Activated CD4-positive, CD25-positive, alpha-beta regulatory T cell (primary cell): ENCODE data around the gene ECI1.
A peak's percentile ranks its signal among the peaks of the same experiment; 100 is the strongest.

Source experiments
- DNase-seq, 4 experiments: peaks; one replicate each; lab custom pipeline; 2025; lab: John Stamatoyannopoulos, UW

ECI1 gene, protein sequence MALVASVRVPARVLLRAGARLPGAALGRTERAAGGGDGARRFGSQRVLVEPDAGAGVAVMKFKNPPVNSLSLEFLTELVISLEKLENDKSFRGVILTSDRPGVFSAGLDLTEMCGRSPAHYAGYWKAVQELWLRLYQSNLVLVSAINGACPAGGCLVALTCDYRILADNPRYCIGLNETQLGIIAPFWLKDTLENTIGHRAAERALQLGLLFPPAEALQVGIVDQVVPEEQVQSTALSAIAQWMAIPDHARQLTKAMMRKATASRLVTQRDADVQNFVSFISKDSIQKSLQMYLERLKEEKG

DNA sequence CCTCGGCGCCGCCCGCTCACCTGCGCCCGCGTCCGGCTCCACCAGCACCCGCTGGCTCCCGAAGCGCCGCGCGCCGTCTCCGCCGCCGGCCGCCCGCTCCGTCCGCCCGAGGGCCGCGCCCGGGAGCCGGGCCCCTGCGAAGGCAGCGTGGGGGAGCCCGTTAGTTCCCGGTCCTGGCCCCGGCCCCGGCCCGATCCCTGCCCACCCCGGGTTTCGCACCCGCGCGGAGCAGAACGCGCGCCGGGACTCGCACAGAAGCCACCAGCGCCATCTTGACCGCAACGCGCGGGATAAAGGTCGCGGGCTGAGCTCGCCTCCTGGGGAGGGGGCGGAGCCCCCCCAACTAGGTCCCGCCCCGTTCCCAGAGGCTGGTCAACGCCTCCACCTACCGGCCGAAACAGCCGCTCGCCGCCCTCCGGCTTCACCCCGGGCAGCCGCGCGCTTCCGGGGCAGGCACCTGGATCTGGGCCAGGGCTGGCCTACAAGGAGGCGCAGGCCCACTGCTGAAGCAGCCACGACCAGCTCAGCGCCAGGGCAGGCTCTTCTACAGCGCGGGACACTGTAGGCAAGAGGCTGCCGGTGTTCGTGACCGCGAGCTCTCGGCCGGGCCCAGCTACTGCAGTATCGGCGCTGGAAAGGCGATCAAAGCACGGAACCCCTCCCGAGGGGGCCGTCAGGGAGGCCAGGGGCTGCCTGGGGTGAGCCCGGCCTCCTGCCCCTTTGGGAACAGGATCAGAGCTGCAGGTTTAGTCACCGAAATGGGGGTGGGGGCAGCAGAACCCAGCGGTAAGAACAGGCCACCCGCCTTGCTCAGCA lies at the start of gene ECI1:
TSS of gene ECI1 (minus strand) at position 292 of the 816 bp plus-strand sequence. CDS start at position 271, 21 bp downstream.
- peak; percentile 52 to 61 (median 58) for DNase-seq

DNA sequence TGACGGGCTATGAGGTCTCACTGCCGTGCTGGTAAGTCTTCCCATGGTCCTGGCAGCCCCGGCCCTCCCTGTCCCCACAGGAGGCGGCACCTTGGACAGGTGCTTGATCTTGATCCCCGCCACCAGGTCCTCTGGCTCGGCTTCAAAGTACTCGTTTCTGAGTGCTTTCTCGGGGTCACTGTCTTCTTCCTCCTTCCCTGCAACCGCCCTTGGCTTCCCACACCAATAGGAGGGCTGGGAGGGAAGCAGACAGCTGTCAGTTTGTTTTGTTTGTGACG lies 48.5 kb upstream of the ECI1 start:
- no peak for DNase-seq

DNA sequence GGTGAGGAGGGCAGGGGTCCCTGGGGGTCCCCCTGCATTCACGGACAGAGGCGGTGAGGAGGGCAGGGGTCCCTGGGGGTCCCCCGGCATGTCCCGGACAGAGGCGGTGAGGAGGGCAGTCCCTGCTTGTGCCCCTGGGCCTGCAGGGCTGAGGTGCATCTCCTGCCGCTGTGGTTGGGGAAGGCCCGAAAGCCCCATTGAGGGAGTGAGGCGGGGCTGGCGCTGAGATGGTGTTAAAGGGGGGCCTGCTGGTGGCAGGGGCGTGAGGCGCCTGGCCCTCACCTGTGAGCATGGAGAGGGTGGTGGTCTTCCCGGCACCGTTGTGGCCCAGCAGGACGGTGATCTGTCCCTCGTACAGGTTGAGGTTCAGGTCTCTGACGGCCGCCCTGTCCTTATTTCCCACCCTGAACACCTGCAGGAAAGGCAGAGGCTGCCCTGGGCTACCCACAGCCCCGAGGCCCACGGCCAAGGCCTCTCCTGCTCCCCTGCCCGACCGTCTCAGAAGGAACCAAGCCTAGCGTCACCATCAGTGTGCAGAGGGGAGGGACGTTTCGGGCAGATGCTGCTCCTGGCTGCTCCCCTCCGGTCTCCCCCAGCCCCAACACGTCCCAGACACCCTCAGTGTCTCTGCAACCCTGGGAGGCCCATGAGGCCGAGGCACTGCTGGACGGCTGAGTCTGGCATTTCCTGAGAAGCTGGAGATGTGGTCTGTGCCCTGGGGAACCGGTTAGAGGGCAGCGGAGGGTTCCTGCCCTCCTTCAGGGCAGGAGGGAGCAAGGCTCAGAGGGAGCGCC lies 47.9 kb upstream of the ECI1 start:
- DNase-seq: no peak

DNA sequence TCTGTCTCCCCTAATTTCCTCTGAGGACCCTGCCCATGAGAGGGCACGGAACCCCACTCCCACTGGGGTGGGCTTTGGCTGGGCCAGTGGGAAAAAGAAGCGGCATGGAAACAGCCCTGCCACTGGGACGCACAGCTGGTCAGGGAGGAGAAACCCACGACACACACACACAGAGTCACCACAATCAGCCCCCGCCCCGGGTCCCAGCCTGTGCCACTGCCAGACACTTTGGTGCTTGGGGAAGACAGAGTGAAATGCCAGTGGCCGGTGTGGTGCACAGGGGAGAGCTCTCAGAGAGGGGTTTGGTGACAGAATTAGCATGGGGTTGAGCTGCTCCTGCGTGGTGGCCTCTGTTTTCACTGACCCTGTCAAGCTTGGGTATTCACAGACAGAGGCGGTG lies 47.2 kb upstream of the ECI1 start:
- DNase-seq: no peak

DNA sequence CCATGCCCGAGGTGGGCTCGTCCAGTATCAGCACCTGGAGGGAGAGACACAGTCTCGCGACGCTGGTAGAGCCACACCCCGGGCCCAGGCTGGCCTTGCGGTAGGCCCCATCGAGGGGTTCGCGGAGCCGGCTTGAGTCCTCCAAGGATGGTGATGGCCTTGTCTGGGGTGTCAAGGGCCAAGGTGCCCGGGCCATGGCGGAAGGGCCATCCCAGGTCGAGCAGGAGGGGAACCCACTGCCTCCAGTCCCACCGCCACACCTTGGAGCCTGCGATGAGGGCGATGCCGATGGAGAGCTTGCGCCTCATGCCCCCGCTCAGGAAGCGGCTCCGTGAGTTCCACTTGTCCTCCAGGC lies 46.1 kb upstream of the ECI1 start:
- DNase-seq: no peak

DNA sequence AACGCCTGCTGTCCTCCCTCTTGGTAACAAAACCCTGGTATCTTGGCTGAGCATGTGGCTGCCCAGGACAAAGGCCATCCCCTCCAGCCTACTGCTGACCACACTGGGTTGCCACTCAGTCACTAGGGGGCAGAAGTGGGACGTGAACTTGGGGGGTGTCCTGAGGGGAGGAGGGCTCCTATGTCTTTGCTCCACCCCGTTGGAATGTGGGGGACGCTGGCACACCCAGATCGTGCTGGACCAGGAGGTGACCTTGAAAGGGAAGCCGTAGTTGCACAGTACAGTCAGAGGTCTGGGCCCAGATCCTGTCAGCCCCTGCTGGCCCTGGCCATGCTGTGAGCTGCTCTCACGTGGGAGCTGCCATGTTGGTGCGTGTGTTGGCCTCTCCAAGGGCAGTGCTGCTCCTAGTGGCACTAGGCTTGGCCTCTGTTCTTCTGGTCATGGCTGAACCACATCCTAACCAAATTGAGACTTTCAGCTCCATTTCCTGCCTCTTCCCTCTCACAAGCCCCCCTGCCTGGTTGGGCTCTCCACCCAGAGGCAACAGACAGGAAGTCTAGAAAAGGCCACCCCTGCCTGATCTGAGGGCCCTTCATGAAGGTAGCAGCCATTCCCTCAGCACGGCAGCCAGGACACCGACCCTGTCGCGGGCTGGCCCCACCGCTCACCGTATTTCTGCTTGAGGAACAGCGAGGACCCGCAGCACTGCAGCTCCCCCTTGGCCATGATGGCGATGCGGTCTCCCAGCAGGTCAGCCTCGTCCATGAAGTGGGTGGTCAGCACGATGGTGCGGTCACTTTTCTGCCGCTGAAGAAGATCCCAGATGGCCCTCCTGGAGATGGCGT lies 45.5 kb upstream of the ECI1 start:
- no peak for DNase-seq

DNA sequence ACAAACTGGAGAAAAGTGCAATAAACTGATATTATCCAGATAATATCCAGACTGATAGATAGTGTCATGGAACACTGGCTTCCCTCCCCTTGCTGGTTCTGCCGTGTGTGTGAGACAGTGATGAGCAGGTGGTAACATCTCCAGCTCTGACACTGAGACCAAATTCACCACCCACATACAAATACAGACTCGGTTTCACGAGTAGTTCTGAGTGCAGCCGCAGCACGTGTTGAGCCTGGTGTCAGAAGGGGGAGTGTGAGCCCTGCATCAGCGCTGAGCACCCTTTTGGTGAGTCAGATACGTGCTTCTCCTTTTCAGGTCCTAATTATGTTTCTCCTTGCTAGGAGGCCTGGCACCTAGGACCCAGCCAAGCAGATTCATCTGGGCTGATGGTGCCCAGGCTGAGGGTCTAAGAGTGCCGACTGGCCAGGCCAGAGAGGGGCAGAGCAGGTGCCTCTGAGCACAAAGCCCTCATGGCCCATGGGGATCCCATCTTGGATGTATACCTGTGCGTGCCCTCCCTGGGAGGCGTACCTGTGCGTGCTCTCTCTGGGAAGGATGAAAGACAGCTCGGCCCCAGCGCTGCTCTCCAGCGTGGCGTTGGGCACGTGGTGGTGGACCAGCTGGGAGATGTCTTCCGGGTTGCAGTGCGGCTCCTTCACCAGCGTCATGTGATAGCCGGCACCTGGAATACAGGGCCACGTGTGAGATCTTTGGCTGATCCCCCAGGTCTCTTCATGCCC lies 43.8 kb upstream of the ECI1 start:
- DNase-seq: no peak

DNA sequence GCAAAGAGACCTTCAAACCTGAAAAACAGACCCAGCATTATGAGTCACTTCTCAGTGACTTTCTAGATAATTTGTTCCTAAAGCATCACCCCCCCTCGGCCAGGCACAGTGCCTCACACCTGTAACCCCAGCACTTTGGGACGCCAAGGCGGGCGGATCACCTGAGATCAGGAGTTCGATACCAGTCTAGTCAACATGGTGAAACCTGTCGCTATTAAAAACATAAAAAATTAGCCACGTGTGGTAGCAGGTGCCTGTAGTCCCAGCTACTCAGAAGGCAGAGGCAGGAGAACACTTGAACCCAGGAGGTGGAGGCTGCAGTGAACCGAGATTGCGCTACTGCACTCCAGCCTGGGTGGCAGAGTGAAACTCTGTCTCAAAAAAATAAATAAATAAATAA lies 40.8 kb upstream of the ECI1 start:
- no peak for DNase-seq

DNA sequence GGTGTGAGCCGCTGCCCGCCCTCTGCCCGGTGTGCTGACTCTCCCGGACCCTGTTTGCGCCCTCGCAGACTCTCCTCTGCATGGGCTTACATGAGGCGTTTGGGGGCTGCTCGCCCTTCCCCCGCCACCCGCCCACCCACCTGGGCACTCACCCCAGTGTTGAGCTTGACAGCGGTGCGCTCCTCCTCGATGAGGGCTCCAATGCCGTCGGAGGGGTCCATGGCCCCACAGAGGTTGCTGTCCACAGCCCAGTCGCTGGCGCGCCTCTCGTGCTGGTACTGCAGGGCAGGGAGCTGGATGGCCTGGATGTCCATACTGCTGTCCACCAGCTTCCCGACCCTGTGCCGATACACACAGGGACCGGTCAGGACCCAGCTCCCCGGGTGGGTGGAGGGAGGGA lies 37.9 kb upstream of the ECI1 start:
- no peak for DNase-seq

DNA sequence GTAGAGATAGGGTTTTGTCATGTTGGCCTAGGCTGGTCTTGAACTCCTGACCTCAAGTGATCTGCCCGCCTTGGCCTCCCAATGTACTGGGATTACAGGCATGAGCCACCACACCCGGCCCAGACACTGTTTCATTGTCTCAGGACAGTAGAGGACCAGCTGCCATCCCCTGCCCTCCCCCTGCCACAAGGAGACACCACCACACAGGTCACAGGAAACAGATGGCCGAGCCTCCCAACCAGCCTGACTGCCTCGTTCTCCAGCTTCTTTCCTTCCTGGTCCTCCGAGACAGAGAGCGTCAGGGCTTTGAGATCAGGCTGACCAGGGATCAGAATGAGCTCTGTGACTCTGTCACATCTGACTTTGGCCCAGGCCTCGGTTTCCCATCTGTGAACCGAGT lies 37.3 kb upstream of the ECI1 start:
- DNase-seq: no peak

DNA sequence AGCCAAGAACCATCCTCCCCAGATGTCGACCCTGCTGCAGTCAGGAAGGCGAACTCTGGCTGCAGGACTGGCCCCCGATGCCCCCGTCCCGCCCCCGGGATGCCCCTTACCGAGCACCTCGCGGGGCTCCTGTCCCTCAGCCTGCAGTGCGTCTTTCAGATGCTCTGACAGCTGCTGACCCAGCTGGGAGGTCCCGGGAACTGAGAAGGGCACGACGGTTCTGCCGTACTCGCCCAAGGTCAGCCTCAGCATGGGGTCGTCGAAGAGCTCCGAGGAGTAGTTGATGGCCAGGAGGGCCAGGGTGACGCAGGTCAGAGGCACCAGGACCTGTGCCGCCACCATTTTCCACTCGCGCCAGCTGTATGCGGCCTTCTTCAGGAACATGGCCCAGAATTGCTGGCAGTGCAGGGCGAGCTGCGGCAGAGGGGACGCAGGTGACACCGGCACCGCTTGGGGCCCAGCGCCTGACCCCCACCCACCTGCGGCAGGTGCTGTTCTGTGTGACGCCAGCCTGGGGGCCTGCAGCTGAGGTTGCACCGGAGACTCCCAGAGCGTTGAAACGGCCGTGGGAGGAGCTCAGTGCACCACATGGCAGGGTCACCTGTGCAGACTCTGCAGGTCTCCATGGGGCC lies 36.6 kb upstream of the ECI1 start:
- no peak for DNase-seq

DNA sequence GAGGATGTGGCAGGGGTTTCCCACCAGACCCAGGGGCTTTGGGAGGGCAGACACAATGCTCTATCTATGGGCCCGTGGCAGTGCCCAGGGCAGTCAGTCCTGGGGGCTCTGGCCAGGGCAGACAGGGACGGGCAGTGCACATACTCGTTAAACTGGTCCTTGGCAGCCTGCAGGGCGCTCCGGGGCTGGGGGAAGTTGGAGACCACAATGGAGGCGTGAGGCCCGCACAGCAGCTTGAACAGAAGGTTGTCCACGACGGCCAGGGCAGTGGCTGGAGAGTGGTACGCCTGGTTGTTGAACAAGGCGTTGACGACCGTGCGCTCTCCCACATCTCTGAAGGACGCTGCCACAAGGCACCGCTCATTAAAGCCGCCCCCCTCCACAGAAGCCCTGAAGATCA lies 35.2 kb upstream of the ECI1 start:
- DNase-seq: no peak

DNA sequence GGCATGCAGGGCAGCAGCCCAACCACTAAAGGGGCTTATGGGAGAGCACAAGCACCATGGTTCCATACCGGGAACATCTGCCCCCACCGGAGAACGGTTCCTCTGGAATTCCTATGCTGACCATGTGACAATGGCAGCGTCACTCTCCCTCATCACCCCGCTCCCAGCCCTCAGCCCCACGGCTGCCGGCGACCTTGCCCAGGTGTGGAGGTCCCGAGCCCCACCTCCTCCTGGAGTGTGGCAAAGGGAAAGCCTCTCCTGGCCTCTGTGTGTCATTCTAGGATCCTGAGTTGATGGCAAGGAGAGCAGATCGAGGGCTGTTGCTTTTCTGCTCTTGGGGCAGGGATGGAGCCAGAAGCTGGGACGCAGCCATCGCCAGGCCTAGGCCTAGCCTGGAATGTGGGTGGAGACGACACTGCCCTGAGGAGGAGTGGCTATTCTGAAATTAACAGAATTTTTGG lies 34.4 kb upstream of the ECI1 start:
- no peak for DNase-seq

DNA sequence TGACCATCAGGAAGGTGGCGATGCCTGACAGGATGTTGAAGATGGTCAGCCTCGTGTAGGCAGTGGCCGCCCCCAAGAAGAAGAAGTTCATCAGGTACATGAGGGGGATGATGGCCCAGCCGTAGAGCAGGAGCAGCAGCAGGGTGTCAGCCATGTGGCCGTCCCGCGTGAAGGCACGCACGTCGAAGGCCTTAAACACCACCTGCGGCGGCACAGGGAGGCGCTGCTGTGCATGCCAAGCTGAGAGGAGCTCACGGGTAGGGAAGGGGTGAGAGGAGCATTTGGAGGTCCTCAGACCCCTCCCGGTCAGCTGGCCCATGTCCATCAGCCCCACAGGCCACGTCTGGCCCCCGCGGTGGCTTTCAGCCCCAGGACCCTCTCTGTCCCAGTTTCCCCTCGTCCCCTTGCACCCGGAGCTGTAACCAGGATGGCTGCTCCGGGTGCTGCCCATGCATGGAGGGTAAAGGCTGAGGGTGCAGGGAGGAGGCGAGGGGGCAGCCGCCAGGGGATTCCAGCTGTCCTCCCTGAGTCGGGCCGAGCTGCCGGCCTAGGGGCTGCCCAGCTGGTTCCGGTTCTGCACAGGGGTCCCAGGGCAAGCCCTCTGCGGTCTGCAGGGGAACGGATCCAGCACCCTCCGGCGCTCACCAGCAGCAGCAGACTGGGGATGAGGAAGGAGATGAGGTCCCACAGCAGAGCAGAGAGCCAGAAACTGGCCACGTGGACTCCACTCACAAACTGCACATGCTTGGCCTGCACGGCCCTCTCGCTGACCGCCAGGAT lies 33.6 kb upstream of the ECI1 start:
- no peak for DNase-seq

DNA sequence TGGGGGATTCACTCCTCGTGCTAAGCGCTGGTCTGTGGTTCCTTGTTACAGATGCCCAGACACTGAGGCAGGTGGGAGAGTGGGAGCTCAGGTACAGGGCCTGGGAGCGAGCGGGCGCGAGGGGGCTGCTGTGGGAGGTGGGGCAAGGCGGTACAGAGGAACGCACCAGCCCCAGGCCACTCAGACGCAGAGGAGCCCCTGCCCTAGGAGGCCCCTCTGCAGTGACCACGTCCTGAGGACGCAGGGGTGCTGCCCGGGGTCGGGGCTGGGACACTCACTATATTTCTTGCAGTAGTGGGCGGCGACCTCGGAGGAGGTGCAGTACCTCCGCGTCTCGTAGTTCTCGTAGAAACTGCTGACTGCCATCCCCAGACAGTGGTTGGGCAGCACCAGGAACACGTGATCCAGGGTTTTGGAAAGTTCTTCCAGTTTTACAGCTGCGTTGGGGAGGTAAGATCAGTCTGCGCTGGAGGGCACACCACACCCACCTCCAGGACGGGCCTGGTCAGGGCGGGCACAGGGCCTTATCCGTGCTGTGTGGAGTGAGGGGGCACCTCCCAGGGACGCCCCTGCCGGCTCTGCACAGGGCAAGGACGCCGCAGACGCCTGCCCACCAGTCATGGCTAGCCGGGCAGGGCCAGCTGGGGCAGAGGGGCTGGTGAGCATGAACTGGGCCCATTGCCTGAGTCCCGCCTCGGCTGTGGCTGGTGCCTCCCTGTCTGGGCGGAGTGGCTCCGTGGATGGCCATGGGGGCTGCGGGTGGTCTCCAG lies 32.8 kb upstream of the ECI1 start:
- DNase-seq: no peak

DNA sequence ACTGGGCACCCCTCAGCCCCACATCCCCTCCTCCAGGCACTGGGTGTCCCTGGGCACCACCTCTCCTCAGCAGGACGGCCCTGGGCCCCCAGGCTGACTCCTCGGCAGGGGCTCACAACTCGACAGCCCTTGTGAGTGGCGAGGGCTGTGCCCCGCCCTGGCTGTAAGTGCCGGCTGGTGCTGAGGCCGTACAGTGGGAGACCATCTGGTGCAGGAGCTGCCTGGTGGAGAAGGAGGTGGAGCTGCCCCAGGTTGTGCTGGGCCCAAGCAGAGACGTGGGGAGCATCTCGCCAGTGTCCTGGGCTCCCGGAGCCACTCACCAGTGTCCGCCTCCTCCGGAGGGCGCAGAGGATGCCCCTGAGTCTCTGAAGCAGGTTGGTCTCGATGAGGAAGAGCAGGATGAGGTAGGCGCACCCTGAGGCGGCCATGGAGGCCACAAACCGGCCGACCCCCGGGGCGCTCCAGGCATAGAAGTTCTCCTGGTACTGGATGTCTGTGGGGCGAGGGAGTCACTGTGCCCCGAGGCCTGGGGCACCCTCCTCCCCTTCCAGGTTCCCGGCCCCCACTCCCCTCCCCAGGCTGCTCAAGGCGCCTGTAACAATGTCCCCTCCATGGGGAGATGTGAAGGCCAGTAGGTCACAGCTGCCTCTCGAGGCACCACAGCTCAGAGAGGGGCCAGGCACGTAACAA lies 31.6 kb upstream of the ECI1 start:
- DNase-seq: no peak

DNA sequence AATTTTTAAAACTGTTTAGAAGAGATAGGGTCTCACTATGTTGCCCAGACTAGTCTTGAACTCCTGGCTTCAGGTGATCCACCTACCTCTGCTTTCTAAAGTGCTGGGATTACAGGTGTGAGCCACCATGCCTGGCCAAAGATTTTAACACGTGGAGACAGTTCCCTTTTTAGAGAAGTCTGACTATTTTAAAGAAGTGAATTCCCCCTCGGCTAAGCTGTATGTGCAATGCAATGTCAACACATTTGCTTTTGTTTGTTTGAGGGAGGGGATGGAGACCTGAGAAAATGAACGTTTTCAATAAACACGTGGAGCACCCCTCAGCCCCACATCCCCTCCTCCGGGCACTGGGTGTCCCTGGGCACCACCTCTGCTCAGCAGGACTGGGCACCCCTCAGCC lies 30.9 kb upstream of the ECI1 start:
- no peak for DNase-seq

DNA sequence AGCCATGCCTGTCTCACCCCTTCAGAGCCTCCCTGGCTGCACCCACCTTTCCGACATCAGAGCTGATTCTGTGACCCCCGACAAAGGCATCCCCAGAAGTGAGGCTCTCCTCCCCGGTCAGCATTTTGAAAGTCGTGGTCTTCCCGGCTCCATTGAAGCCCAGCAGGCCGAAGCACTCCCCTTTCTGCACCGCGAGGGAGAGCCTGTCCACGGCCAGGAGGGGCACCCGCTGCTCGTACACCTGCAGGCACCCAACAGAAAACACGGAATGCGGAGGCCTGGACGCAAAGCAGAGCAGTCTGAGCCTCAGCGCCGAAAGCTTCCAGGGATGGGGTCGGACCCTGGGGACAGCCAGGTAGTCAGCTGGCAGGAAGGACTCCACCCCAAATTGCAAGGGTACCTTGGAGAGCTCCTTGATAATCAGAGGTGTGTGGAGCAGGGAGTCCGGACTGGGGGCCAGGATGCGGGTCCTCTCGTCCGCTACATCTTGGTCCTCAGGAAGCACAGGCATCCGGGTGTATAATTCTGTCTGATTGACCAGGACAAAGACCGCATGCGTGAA lies 29.7 kb upstream of the ECI1 start:
- DNase-seq: no peak
